WTC11 (cell line): Measurements from ENCODE around the gene ZSCAN23. TPM values are rescaled to one million over a fixed set of nuclear protein-coding genes. Genes with fewer than 3 reads are reported as not detected.

ENCODE experiments used
- ATF2 ChIP-seq: sonication (generic); formaldehyde crosslinking; IDR thresholded peaks from 2 replicates; pipeline ENCODE4 v1.8.1; 2022; ENCODE audit warnings: low read depth, missing genetic modification reagents, borderline replicate concordance
- CBFB ChIP-seq: sonication (generic); formaldehyde crosslinking; IDR thresholded peaks from 2 replicates; pipeline ENCODE4 v1.8.1; 2022; ENCODE audit warnings: mild to moderate bottlenecking, low read depth, missing genetic modification reagents
- E2F1 ChIP-seq: sonication (generic); formaldehyde crosslinking; IDR thresholded peaks from 2 replicates; pipeline ENCODE4 v1.8.0; 2022; ENCODE audit warnings: mild to moderate bottlenecking, missing genetic modification reagents
- ETV6 ChIP-seq: sonication (generic); formaldehyde crosslinking; IDR thresholded peaks from 2 replicates; pipeline ENCODE4 v1.8.1; 2022; ENCODE audit warnings: mild to moderate bottlenecking, missing genetic modification reagents
- FOXK1 ChIP-seq: sonication (generic); formaldehyde crosslinking; IDR thresholded peaks from 2 replicates; pipeline ENCODE4 v1.8.0; 2022; ENCODE audit warnings: mild to moderate bottlenecking, moderate library complexity, missing genetic modification reagents
- JAZF1 ChIP-seq: fragments of 250-450 bp; sonication (Bioruptor Pico); IDR thresholded peaks from 2 replicates; pipeline ENCODE4 v1.9.0; 2021; ENCODE audit warnings: moderate library complexity, mild to moderate bottlenecking, inconsistent platforms
- JUN ChIP-seq: sonication (generic); formaldehyde crosslinking; IDR thresholded peaks from 2 replicates; pipeline ENCODE4 v1.8.0; 2023; ENCODE audit warnings: mild to moderate bottlenecking, missing genetic modification reagents
- MXD4 ChIP-seq: fragments of 250-450 bp; sonication (Bioruptor Pico); IDR thresholded peaks from 2 replicates; pipeline ENCODE4 v1.8.0; 2021; ENCODE audit warnings: mild to moderate bottlenecking, moderate library complexity, borderline replicate concordance
- NFATC4 ChIP-seq: fragments of 250-450 bp; sonication (Bioruptor Pico); IDR thresholded peaks from 2 replicates; pipeline ENCODE4 v1.9.0; 2021; ENCODE audit warnings: mild to moderate bottlenecking
- PRDM15 ChIP-seq: sonication (generic); formaldehyde crosslinking; IDR thresholded peaks from 2 replicates; pipeline ENCODE4 v1.8.0; 2022; ENCODE audit warnings: missing genetic modification reagents
- SMAD3 ChIP-seq: sonication (generic); formaldehyde crosslinking; IDR thresholded peaks from 2 replicates; pipeline ENCODE4 v1.8.0; 2022; ENCODE audit warnings: missing genetic modification reagents, mild to moderate bottlenecking, borderline replicate concordance
- TCF7 ChIP-seq: sonication (generic); formaldehyde crosslinking; IDR thresholded peaks from 2 replicates; pipeline ENCODE4 v1.8.0; 2022; ENCODE audit warnings: mild to moderate bottlenecking, low read depth, missing genetic modification reagents, moderate library complexity
- TEAD4 ChIP-seq: sonication (generic); formaldehyde crosslinking; IDR thresholded peaks from 2 replicates; pipeline ENCODE4 v1.8.0; 2022; ENCODE audit warnings: mild to moderate bottlenecking, missing genetic modification reagents
- ZNF219 ChIP-seq: sonication (generic); formaldehyde crosslinking; IDR thresholded peaks from 2 replicates; pipeline ENCODE4 v1.8.0; 2023; ENCODE audit warnings: missing genetic modification reagents, mild to moderate bottlenecking, borderline replicate concordance
- ZNF232 ChIP-seq: sonication (generic); formaldehyde crosslinking; IDR thresholded peaks from 2 replicates; pipeline ENCODE4 v1.8.0; 2022; ENCODE audit warnings: mild to moderate bottlenecking, missing genetic modification reagents
- ZSCAN18 ChIP-seq: fragments of 250-450 bp; sonication (Bioruptor Pico); IDR thresholded peaks from 2 replicates; pipeline ENCODE4 v2.1.2; 2022; ENCODE audit warnings: mild to moderate bottlenecking, moderate library complexity
- total RNA-seq: library from RNA; stranded (reverse); gene quantifications from 3 replicates; pipeline ENCODE4 v1.2.3, GENCODE V29; 2021
- TF ChIP-seq, protein P1 (sequence below): fragments of 200-600 bp; IDR thresholded peaks from 2 replicates; pipeline ENCODE4 v1.8.0; 2022; ENCODE audit warnings: antibody characterized with exemption
- TF ChIP-seq, protein P2 (sequence below): sonication (generic); formaldehyde crosslinking; IDR thresholded peaks from 2 replicates; pipeline ENCODE4 v1.8.0; 2023; ENCODE audit warnings: mild to moderate bottlenecking, missing genetic modification reagents
- TF ChIP-seq, protein P3 (sequence below): fragments of 250-450 bp; sonication (Bioruptor Pico); IDR thresholded peaks from 2 replicates; pipeline ENCODE4 v1.9.0; 2021; ENCODE audit warnings: mild to moderate bottlenecking
- TF ChIP-seq, protein P4 (sequence below): sonication (generic); formaldehyde crosslinking; IDR thresholded peaks from 2 replicates; pipeline ENCODE4 v1.8.1; 2023; ENCODE audit warnings: mild to moderate bottlenecking, missing genetic modification reagents, borderline replicate concordance

ZSCAN23 gene
- total RNA-seq, 1 experiment from 2014 or later, result 8.7 TPM

GRCh38 chr6:28383235-28384142 is 59.8 kb downstream of the ZSCAN23 start (continued):
- TF ChIP-seq, protein P1, sequence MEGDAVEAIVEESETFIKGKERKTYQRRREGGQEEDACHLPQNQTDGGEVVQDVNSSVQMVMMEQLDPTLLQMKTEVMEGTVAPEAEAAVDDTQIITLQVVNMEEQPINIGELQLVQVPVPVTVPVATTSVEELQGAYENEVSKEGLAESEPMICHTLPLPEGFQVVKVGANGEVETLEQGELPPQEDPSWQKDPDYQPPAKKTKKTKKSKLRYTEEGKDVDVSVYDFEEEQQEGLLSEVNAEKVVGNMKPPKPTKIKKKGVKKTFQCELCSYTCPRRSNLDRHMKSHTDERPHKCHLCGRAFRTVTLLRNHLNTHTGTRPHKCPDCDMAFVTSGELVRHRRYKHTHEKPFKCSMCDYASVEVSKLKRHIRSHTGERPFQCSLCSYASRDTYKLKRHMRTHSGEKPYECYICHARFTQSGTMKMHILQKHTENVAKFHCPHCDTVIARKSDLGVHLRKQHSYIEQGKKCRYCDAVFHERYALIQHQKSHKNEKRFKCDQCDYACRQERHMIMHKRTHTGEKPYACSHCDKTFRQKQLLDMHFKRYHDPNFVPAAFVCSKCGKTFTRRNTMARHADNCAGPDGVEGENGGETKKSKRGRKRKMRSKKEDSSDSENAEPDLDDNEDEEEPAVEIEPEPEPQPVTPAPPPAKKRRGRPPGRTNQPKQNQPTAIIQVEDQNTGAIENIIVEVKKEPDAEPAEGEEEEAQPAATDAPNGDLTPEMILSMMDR, result peak; percentile 12; the same call in 1 of the 2 replicates
- TF ChIP-seq JAZF1 (CRISPR knock-in tag) (no peak), JUN (no peak), ATF2 (CRISPR knock-in tag) (no peak), SMAD3 (CRISPR knock-in tag) (no peak), E2F1 (no peak), FOXK1 (CRISPR knock-in tag) (peak; percentile 85), TEAD4 (CRISPR knock-in tag) (no peak), TCF7 (no peak), ZNF219 (no peak), PRDM15 (CRISPR knock-in tag) (no peak), ETV6 (CRISPR knock-in tag) (peak; percentile 61; the same call in 1 of the 2 replicates), NFATC4 (CRISPR knock-in tag) (no peak), MXD4 (CRISPR knock-in tag) (no peak), ZSCAN18 (CRISPR knock-in tag) (no peak), CBFB (CRISPR knock-in tag) (no peak), ZNF232 (CRISPR knock-in tag) (no peak)
- TF ChIP-seq, protein P2, sequence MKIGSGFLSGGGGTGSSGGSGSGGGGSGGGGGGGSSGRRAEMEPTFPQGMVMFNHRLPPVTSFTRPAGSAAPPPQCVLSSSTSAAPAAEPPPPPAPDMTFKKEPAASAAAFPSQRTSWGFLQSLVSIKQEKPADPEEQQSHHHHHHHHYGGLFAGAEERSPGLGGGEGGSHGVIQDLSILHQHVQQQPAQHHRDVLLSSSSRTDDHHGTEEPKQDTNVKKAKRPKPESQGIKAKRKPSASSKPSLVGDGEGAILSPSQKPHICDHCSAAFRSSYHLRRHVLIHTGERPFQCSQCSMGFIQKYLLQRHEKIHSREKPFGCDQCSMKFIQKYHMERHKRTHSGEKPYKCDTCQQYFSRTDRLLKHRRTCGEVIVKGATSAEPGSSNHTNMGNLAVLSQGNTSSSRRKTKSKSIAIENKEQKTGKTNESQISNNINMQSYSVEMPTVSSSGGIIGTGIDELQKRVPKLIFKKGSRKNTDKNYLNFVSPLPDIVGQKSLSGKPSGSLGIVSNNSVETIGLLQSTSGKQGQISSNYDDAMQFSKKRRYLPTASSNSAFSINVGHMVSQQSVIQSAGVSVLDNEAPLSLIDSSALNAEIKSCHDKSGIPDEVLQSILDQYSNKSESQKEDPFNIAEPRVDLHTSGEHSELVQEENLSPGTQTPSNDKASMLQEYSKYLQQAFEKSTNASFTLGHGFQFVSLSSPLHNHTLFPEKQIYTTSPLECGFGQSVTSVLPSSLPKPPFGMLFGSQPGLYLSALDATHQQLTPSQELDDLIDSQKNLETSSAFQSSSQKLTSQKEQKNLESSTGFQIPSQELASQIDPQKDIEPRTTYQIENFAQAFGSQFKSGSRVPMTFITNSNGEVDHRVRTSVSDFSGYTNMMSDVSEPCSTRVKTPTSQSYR (CRISPR knock-in tag), result peak; percentile 15; the same call in 1 of the 2 replicates
- TF ChIP-seq, protein P3, sequence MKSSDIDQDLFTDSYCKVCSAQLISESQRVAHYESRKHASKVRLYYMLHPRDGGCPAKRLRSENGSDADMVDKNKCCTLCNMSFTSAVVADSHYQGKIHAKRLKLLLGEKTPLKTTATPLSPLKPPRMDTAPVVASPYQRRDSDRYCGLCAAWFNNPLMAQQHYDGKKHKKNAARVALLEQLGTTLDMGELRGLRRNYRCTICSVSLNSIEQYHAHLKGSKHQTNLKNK (CRISPR knock-in tag), result no peak
- TF ChIP-seq, protein P4, sequence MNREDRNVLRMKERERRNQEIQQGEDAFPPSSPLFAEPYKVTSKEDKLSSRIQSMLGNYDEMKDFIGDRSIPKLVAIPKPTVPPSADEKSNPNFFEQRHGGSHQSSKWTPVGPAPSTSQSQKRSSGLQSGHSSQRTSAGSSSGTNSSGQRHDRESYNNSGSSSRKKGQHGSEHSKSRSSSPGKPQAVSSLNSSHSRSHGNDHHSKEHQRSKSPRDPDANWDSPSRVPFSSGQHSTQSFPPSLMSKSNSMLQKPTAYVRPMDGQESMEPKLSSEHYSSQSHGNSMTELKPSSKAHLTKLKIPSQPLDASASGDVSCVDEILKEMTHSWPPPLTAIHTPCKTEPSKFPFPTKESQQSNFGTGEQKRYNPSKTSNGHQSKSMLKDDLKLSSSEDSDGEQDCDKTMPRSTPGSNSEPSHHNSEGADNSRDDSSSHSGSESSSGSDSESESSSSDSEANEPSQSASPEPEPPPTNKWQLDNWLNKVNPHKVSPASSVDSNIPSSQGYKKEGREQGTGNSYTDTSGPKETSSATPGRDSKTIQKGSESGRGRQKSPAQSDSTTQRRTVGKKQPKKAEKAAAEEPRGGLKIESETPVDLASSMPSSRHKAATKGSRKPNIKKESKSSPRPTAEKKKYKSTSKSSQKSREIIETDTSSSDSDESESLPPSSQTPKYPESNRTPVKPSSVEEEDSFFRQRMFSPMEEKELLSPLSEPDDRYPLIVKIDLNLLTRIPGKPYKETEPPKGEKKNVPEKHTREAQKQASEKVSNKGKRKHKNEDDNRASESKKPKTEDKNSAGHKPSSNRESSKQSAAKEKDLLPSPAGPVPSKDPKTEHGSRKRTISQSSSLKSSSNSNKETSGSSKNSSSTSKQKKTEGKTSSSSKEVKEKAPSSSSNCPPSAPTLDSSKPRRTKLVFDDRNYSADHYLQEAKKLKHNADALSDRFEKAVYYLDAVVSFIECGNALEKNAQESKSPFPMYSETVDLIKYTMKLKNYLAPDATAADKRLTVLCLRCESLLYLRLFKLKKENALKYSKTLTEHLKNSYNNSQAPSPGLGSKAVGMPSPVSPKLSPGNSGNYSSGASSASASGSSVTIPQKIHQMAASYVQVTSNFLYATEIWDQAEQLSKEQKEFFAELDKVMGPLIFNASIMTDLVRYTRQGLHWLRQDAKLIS (CRISPR knock-in tag), result no peak
